MCF 10A (cell line): ENCODE measurements around the gene TAF11. TPM values are rescaled to one million over a fixed set of nuclear protein-coding genes. Genes with fewer than 3 reads are reported as not detected.

Source experiments
- BruUV-seq: library from RNA; stranded (reverse); fragments of 400-500 nt; replicated peaks from 2 replicates; lab custom pipeline; 2021; lab: Mats Ljungman, UMichigan
- CTCF ChIA-PET: fragments of 300-600 bp; sonication (Branson Sonifier 250); formaldehyde crosslinking; extraction: SDS; loops from one replicate; lab custom pipeline; 2021; ENCODE audit warnings: antibody characterized with exemption, inconsistent platforms; lab: Yijun Ruan, JAX
- POLR2A ChIA-PET: fragments of 300-600, 350-650 bp; sonication (Branson Sonifier 250); formaldehyde crosslinking; extraction: SDS; loops from one replicate; lab custom pipeline; 2020; ENCODE audit warnings: antibody characterized with exemption, inconsistent platforms; lab: Yijun Ruan, JAX
- DNase-seq: peaks from one replicate; pipeline ENCODE4 v3.0.0-alpha.2; 2018; ENCODE audit not compliant: unreplicated experiment
- H3K27ac Mint-ChIP-seq: one replicate; pipeline ENCODE4 v1.8.0; 2022; ENCODE audit warnings: mild to moderate bottlenecking, low read depth, mixed read lengths; ENCODE audit not compliant: unreplicated experiment
- H3K27me3 Mint-ChIP-seq: one replicate; pipeline ENCODE4 v1.8.0; 2022; ENCODE audit warnings: mixed read lengths; ENCODE audit not compliant: insufficient read depth, unreplicated experiment
- H3K36me3 Mint-ChIP-seq: one replicate; pipeline ENCODE4 v1.8.0; 2022; ENCODE audit warnings: mild to moderate bottlenecking, moderate library complexity, mixed read lengths; ENCODE audit not compliant: insufficient read depth, unreplicated experiment
- H3K4me1 Mint-ChIP-seq: one replicate; pipeline ENCODE4 v1.8.0; 2022; ENCODE audit warnings: mixed read lengths; ENCODE audit not compliant: insufficient read depth, unreplicated experiment
- H3K4me3 Mint-ChIP-seq: one replicate; pipeline ENCODE4 v1.8.0; 2022; ENCODE audit warnings: mild to moderate bottlenecking, moderate library complexity, mixed read lengths; ENCODE audit not compliant: unreplicated experiment
- H3K9me3 Mint-ChIP-seq: one replicate; pipeline ENCODE4 v1.8.0; 2022; ENCODE audit warnings: mixed read lengths; ENCODE audit not compliant: unreplicated experiment
- intact Hi-C: fragments of 100-400 bp; cut with micrococcal nuclease; formaldehyde crosslinking; loops from 2 replicates; pipeline ENCODE4 v1.14.1; 2022
- total RNA-seq: library from RNA; stranded (reverse); gene quantifications from 2 replicates; pipeline ENCODE4 v1.2.3, GENCODE V29; 2022
- TF ChIP-seq, protein P1 (sequence below): fragments of 200-600 bp; IDR thresholded peaks from one replicate; pipeline ENCODE4 v1.8.0; 2022; ENCODE audit warnings: antibody characterized with exemption, mild to moderate bottlenecking; ENCODE audit not compliant: unreplicated experiment

Gene TAF11
- total RNA-seq, 1 experiment from 2014 or later: 16.5 TPM

DNA sequence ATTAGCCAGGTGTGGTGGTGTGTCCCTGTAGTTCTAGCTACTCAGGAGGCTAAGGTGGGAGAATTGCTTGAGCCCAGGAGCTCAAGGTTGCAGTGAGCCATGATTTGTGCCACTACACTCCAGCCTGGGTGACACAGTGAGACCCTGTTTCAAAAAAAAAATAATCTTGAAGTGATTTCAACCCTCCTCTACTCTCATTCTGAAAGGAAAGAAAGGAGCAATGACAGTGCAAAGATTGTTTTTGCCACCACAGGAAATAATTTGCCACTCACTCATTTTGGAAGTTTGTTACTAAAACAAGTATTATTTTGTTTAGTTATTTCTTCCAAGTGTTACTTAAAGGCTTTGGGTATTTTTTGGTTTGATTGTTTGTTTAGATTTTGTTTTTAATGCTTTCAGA lies 50.3 kb downstream of the TAF11 start:
- H3K4me1 Mint-ChIP-seq: peaks cover 8% of the 10 kb centered on the region
- no peak overlapping the region for H3K27ac Mint-ChIP-seq
- POLR2A ChIA-PET: interaction anchor here (0.6 kb wide), 1 partner anchor 8 kb away, joined by 3 read pairs; no protein-coding TSS in a partner anchor

DNA sequence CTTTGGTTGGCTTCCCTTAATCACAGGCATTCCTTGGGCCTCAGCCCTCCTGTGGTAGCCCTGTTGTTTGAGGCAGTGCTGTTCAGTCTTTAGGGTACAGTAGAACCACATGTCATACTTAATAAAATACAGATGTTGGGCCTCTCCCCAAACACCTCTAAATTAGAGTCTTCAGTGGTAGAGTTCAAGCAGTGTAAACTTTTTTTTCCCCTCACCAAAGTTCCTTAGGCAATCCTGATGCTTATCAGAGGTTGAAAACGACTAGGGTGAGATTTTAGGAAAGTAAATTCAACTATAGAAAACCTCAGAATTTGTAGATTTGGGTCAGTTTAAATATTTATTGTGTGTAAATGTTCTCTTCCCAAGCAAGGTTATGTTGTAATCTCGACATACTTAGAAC lies 51.4 kb downstream of the TAF11 start:
- no peaks in the 10 kb centered on the region for H3K27me3 Mint-ChIP-seq
- H3K36me3 Mint-ChIP-seq: peaks cover 25% of the 10 kb centered on the region
- TF ChIP-seq, protein P1, sequence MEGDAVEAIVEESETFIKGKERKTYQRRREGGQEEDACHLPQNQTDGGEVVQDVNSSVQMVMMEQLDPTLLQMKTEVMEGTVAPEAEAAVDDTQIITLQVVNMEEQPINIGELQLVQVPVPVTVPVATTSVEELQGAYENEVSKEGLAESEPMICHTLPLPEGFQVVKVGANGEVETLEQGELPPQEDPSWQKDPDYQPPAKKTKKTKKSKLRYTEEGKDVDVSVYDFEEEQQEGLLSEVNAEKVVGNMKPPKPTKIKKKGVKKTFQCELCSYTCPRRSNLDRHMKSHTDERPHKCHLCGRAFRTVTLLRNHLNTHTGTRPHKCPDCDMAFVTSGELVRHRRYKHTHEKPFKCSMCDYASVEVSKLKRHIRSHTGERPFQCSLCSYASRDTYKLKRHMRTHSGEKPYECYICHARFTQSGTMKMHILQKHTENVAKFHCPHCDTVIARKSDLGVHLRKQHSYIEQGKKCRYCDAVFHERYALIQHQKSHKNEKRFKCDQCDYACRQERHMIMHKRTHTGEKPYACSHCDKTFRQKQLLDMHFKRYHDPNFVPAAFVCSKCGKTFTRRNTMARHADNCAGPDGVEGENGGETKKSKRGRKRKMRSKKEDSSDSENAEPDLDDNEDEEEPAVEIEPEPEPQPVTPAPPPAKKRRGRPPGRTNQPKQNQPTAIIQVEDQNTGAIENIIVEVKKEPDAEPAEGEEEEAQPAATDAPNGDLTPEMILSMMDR: no peak
- DNase-seq: no peak
- CTCF ChIA-PET: interaction anchor here (0.6 kb wide), 1 partner anchor 15 kb away, joined by 4 read pairs; no protein-coding TSS in a partner anchor
- peaks cover 8% of the 10 kb centered on the region for H3K4me1 Mint-ChIP-seq
- no TSS peak for BruUV-seq
- H3K9me3 Mint-ChIP-seq: no peaks in the 10 kb centered on the region
- POLR2A ChIA-PET: no interaction called here
- H3K27ac Mint-ChIP-seq: no peak overlapping the region
- intact Hi-C loops: no loop called here
- no peak overlapping the region for H3K4me3 Mint-ChIP-seq

More for the DNA sequence above, 50.3 kb downstream of the TAF11 start:
- Mint-ChIP-seq H3K4me3 (no peak overlapping the region), H3K9me3 (no peaks in the 10 kb centered on the region), H3K36me3 (peaks cover 25% of the 10 kb centered on the region), H3K27me3 (no peaks in the 10 kb centered on the region)
- CTCF ChIA-PET: interaction anchor here (0.6 to 0.7 kb wide), 2 partner anchors 18 to 571 kb away, joined by 3 to 4 read pairs; no protein-coding TSS in a partner anchor
- intact Hi-C loops: no loop called here
- TF ChIP-seq, protein P1: no peak
- no peak for DNase-seq
- BruUV-seq: no TSS peak

DNA sequence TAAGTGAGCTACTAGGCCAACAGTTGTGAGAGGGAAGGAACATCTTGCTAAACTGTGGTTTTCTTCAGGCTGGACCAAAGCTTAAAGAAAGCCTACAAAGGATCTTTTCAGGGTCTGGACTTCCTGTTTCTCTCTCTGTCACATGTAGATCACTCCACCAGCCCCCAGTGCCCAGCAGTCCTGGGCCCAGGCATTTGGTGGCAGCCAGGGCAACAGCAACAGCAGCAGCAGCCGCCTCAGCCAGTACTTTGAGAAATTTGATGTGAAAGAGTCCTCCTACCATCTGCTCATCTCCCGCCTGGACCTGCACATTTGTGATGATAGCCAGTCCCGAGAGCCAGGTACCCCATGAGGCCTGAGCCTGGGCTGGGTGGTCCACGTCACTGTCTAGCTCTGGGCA lies 51.8 kb downstream of the TAF11 start:
- POLR2A ChIA-PET: no interaction called here
- DNase-seq: no peak
- peaks cover 25% of the 10 kb centered on the region for H3K36me3 Mint-ChIP-seq
- BruUV-seq: no TSS peak
- no peaks in the 10 kb centered on the region for H3K9me3 Mint-ChIP-seq
- no peak overlapping the region for H3K4me3 Mint-ChIP-seq
- CTCF ChIA-PET: interaction anchor here (0.6 kb wide), 1 partner anchor 15 kb away, joined by 4 read pairs; no protein-coding TSS in a partner anchor
- no peak overlapping the region for H3K27ac Mint-ChIP-seq
- intact Hi-C loops: no loop called here
- TF ChIP-seq, protein P1: no peak
- peaks cover 8% of the 10 kb centered on the region for H3K4me1 Mint-ChIP-seq
- no peaks in the 10 kb centered on the region for H3K27me3 Mint-ChIP-seq

DNA sequence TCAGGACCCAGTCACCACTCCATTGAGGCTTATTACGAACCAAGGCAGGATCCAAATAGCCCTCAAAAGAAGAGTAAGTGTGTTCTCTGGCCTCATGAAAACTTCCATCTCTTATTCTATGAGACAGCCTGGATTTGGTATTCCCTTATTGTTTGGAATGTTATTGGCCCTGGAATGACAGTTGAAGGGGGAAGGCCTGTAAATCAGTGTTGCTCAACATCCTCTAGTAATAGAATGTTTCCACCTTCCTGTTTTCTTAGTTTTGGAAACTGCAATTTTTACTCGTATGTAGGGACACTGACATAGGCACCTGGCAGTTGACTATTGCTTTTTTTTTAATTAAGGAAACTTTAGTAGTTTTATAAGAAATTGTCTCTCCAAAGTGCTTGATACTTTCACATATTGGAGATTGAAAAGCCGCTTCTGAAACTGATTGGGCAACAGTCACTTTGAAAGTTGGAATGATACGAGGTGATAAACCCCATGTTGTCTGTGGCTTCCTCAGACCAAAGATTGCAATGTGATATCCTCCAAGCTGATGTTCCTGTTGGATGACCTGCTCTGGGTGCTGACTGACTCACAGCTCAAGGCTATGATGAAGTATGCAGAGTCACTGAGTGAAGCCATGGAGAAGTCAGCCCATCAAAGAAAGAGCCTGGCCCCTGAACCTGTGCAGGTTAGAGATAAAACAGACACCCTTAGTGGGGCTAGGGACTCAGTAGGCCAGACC lies 52.9 kb downstream of the TAF11 start:
- peaks cover 30% of the 10 kb centered on the region for H3K36me3 Mint-ChIP-seq

More for the DNA sequence above, 52.9 kb downstream of the TAF11 start:
- Mint-ChIP-seq H3K27ac (no peak overlapping the region), H3K4me1 (peaks cover 8% of the 10 kb centered on the region), H3K4me3 (no peak overlapping the region), H3K27me3 (no peaks in the 10 kb centered on the region), H3K9me3 (no peaks in the 10 kb centered on the region)
- BruUV-seq: no TSS peak
- DNase-seq: no peak
- CTCF ChIA-PET: no interaction called here
- POLR2A ChIA-PET: no interaction called here
- TF ChIP-seq, protein P1: no peak
- intact Hi-C loops: no loop called here
